Measurements from ENCODE around the gene PSMB11.

The PSMB11 gene

GRCh38 chr14:23055621-23056144, 13.7 kb downstream of the PSMB11 start:
- Histone ChIP-seq H3K27me3 (ENCODE audit: control insufficient read depth, insufficient read depth, low read length) (no peaks in the 10 kb centered on the region), H3K4me1 (peaks cover 14% of the 10 kb centered on the region), H3K9ac (no peak overlapping the region), H3K4me3 (ENCODE audit: low read depth, low read length) (no peak overlapping the region), H2AFZ (no peak overlapping the region), H3K4me2 (ENCODE audit: low read length) (no peak overlapping the region), H3K36me3 (ENCODE audit: control insufficient read depth, insufficient read depth, low read length) (no peaks in the 10 kb centered on the region), H3K79me2 (no peaks in the 10 kb centered on the region), H3K27ac (no peak overlapping the region), H3K9me3 (ENCODE audit: control insufficient read depth, low read length) (no peaks in the 10 kb centered on the region)
- TF ChIP-seq CTCF (IDR thresholded peaks at IDR 0.05): no peak

GRCh38 chr14:23056145-23056955, 14.3 kb downstream of the PSMB11 start:
- peak; percentile 83 for TF ChIP-seq CTCF (IDR thresholded peaks at IDR 0.05)
- H3K9ac ChIP-seq: no peak overlapping the region
- no peaks in the 10 kb centered on the region for H3K9me3 ChIP-seq (ENCODE audit: control insufficient read depth, low read length)
- no peaks in the 10 kb centered on the region for H3K36me3 ChIP-seq (ENCODE audit: control insufficient read depth, insufficient read depth, low read length)
- H2AFZ ChIP-seq: peak overlapping the region; percentile 89
- peak overlapping the region; percentile 17 for H3K27ac ChIP-seq
- H3K27me3 ChIP-seq (ENCODE audit: control insufficient read depth, insufficient read depth, low read length): no peaks in the 10 kb centered on the region
- H3K4me1 ChIP-seq: peaks cover 14% of the 10 kb centered on the region
- H3K4me3 ChIP-seq (ENCODE audit: low read depth, low read length): peak overlapping the region; percentile 51
- H3K79me2 ChIP-seq: no peaks in the 10 kb centered on the region
- peak overlapping the region; percentile 83 for H3K4me2 ChIP-seq (ENCODE audit: low read length)

GRCh38 chr14:23056956-23057756, 15.1 kb downstream of the PSMB11 start, which contains the start of gene CDH24:
CDH24 (minus strand) TSS chr14:23057520; CDS start chr14:23055733, 1,787 bp downstream.
- peak within 1 kb of the TSS; percentile 61 for H3K27ac ChIP-seq
- no peaks in the 10 kb centered on the region for H3K36me3 ChIP-seq (ENCODE audit: control insufficient read depth, insufficient read depth, low read length)
- H2AFZ ChIP-seq: peak within 1 kb of the TSS; percentile 93
- H3K79me2 ChIP-seq: no peaks in the 10 kb centered on the region
- peak within 1 kb of the TSS; percentile 98 for H3K4me2 ChIP-seq (ENCODE audit: low read length)
- H3K4me1 ChIP-seq: peaks cover 16% of the 10 kb centered on the region
- H3K27me3 ChIP-seq (ENCODE audit: control insufficient read depth, insufficient read depth, low read length): no peaks in the 10 kb centered on the region
- H3K9ac ChIP-seq: peak within 1 kb of the TSS; percentile 46
- TF ChIP-seq CTCF (IDR thresholded peaks at IDR 0.05): no peak
- no peaks in the 10 kb centered on the region for H3K9me3 ChIP-seq (ENCODE audit: control insufficient read depth, low read length)
- H3K4me3 ChIP-seq (ENCODE audit: low read depth, low read length): peak within 1 kb of the TSS; percentile 64

GRCh38 chr14:23057757-23058653, 16.0 kb downstream of the PSMB11 start:
- no peaks in the 10 kb centered on the region for H3K79me2 ChIP-seq
- peak overlapping the region; percentile 93 for H2AFZ ChIP-seq
- peak overlapping the region; percentile 64 for H3K4me3 ChIP-seq (ENCODE audit: low read depth, low read length)
- peaks cover 19% of the 10 kb centered on the region for H3K4me1 ChIP-seq
- peak; percentile 95 for TF ChIP-seq CTCF (IDR thresholded peaks at IDR 0.05)
- H3K4me2 ChIP-seq (ENCODE audit: low read length): peak overlapping the region; percentile 98
- H3K27me3 ChIP-seq (ENCODE audit: control insufficient read depth, insufficient read depth, low read length): no peaks in the 10 kb centered on the region
- H3K27ac ChIP-seq: peak overlapping the region; percentile 61
- no peaks in the 10 kb centered on the region for H3K9me3 ChIP-seq (ENCODE audit: control insufficient read depth, low read length)
- peak overlapping the region; percentile 46 for H3K9ac ChIP-seq
- no peaks in the 10 kb centered on the region for H3K36me3 ChIP-seq (ENCODE audit: control insufficient read depth, insufficient read depth, low read length)

Data from parathyroid adenoma (tissue), 2 donors.